HG02763 (cell line): ENCODE measurements around the gene SLC2A11.
A peak's percentile ranks its signal among the peaks of the same experiment; 100 is the strongest.
"Not testable (repeated sequence)": the region's sequence is repeated elsewhere in the genome, so short reads cannot be mapped to it uniquely, and the experiment has no call there.

ENCODE experiments used
- ATAC-seq: cut with Tn5 transposase; IDR thresholded peaks from one replicate; pipeline ENCODE4 v1.9.1; 2021; ENCODE audit warnings: mild to moderate bottlenecking, moderate library complexity; ENCODE audit not compliant: unreplicated experiment

Gene SLC2A11

GRCh38 chr22:23904573-23905254 lies 47.0 kb downstream of the SLC2A11 start:
- ATAC-seq: no peak

GRCh38 chr22:23906641-23907040 lies 49.0 kb downstream of the SLC2A11 start:
- no peak for ATAC-seq

- ATAC-seq: not testable (repeated sequence)
Measured at GRCh38 chr22:23907423-23907822, 49.7 kb downstream of the SLC2A11 start.

- ATAC-seq: no peak
Measured at GRCh38 chr22:23908587-23909205, 51.0 kb downstream of the SLC2A11 start.

GRCh38 chr22:23909296-23909898 lies 51.7 kb downstream of the SLC2A11 start:
- ATAC-seq: no peak

- no peak for ATAC-seq
Measured at GRCh38 chr22:23910496-23911190, 53.0 kb downstream of the SLC2A11 start.

- ATAC-seq: no peak
Measured at GRCh38 chr22:23911318-23911980, 53.8 kb downstream of the SLC2A11 start.

- ATAC-seq: no peak
Measured at GRCh38 chr22:23912293-23912903, 54.7 kb downstream of the SLC2A11 start.

- ATAC-seq: no peak
Measured at GRCh38 chr22:23913306-23913660, 55.6 kb downstream of the SLC2A11 start.

GRCh38 chr22:23913661-23914353 lies 56.1 kb downstream of the SLC2A11 start:
- peak; percentile 97 for ATAC-seq

GRCh38 chr22:23915290-23915689 lies 57.6 kb downstream of the SLC2A11 start:
- ATAC-seq: no peak

GRCh38 chr22:23920267-23920611 lies 62.6 kb downstream of the SLC2A11 start:
- not testable (repeated sequence) for ATAC-seq

- not testable (repeated sequence) for ATAC-seq
Measured at GRCh38 chr22:23921586-23922201, 64.0 kb downstream of the SLC2A11 start.

- no peak for ATAC-seq
Measured at GRCh38 chr22:23922921-23923320, 65.2 kb downstream of the SLC2A11 start.

- ATAC-seq: no peak
Measured at GRCh38 chr22:23925020-23925606, 67.4 kb downstream of the SLC2A11 start.

GRCh38 chr22:23926561-23926960 lies 68.9 kb downstream of the SLC2A11 start:
- ATAC-seq: no peak
